EL (cell line): ENCODE measurements around the gene DDX25.
"Not testable (repeated sequence)": the region's sequence is repeated elsewhere in the genome, so short reads cannot be mapped to it uniquely, and the experiment has no call there.

Experiments
- DNase-seq: peaks from one replicate; pipeline ENCODE4 v3.0.0-alpha.2; 2016

Gene DDX25

DNA sequence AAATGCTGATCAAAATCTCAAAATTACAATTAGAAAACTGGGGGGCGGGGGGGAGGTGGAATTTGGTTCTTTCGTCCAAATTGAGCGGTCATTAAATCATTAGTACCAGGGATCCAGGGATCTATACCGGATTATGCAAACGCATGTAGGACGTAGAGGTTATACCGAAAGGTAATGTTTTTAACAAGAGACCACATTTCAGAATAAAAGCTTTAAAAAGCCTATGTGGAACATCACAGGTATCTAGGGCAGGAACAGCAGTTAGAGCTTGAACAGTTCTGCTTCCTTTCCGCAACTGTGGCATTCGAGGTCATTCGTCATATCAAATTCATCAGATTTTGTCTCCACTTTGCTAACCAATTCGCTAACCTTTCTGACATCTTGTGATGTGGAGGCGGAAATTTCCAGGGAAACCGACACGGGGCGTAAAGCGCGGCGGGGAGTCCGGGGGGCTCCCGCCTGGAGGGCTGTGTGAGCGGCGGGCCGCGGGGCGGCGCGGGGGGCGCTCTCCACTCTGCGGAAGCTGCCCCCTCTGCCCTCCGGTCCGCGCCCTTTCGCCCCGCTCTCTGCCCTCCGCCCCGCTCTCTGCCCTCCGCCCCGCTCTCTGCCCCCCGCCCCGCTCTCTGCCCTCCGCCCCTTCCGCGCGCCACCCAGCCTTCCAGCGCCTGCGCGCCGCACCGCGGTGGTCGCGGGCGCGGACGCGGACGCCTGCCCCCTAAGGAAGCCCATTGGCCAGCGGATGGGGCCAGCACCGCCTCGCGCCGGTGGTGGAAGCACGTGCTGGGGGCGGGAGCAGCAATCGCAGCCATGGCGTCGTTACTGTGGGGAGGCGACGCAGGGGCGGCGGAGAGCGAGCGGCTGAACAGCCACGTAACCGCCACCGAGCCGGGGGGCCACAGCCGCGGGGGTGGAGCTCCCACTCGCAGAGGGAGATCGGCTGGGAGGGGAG lies at the start of gene DDX25:
Gene DDX25, plus strand, starts transcription at position 798 of the 949 bp plus-strand sequence. Its CDS starts 10 bp downstream, at position 808.
- no peak for DNase-seq

DNA sequence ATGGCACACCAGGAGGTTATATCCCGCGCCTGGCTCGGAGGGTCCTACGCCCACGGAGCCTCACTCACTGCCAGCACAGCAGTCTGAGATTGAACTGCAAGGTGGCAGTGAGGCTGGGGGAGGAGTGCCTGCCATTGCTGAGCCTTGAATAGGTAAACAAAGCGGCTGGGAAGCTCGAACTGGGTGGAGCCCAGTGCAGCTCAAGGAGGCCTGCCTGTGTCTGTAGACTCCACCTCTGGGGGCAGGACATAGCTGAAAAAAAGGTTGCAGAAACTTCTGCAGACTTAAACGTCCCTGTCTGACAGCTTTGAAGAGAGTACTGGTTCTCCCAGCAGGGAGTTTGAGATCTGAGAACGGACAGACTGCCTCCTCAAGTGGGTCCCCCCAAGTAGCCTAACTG lies 46.6 kb upstream of the DDX25 start:
- not testable (repeated sequence) for DNase-seq

GRCh38 chr11:125862786-125863185 lies 41.5 kb upstream of the DDX25 start:
- not testable (repeated sequence) for DNase-seq

GRCh38 chr11:125865354-125865753 lies 39.0 kb upstream of the DDX25 start:
- not testable (repeated sequence) for DNase-seq

- DNase-seq = no peak
These were observed 34.8 kb upstream of the DDX25 start for GRCh38 chr11:125869521-125869920.

- peak; percentile 50 for DNase-seq
These were observed 32.7 kb upstream of the DDX25 start for GRCh38 chr11:125871391-125872137.

- DNase-seq = no peak
These were observed 32.2 kb upstream of the DDX25 start for GRCh38 chr11:125872138-125872491.

DNA sequence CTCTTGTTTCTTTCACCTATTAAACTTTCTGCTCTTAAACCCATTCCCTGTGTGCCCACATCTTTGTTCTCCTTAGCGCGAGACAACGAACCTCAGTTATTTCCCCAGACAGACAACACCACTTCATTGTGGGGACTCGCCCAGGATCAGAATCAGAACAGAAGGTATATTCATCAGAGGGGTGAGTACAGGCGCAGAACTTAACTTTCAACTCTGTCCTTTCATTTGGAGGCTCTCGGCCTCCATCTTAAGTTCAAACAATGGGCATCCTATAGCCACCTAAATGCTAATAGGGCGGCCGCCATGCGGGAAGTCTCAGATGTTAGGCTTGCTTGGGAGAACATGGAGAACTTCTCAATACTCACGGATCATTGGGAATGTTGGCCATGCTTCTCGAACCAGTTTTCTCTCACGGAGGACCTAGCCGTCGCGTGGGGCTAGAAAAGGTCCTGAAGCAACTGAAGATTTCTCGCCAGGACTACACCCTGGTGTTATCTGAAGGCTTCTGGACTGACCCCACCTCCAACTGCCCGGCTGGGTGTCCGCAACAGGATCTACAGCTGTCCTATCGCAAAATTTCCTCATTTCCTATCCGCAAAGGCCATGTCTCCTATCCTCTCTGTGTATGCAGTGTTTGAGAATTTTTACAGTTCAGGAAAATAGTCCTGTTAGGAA lies 30.3 kb upstream of the DDX25 start:
- no peak for DNase-seq

- DNase-seq = peak; percentile 67
These were observed 29.7 kb upstream of the DDX25 start for GRCh38 chr11:125874556-125875124.

DNA sequence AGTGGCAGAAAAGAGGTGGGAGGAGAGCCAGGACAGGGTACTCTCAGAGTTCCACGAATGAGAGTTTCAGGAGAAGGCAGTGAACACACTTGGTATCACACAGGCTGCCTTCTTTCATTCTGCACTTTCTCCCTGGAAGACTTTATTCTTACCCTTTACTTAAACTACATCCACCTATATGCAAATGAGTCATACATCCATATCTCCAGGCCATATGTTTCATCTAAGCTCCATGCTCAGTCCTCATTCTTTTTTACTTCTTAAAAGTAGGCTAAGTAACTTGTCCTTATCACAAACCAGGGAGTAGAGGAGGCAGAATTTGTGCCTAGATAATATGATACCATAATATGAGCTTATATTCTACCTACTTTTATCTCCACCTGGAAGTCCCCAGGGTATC lies 23.0 kb upstream of the DDX25 start:
- DNase-seq = no peak

DNA sequence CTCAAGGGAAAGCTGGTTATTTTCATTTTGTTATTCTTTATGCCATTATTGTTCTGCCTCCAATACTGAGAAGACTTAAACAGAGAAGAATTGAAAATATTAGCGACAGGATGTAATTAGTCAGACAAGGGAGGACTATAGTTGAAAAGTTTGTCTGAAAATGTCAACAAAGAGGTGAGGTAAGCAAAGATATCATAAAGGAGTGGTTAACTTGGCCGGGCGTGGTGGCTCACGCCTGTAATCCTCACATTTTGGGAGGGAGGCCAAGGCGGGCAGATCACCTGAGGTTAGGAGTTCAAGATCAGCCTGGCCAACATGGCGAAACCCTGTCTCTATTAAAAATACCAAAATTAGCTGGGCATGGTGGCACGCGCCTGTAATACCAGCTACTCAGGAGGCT lies 20.9 kb upstream of the DDX25 start:
- no peak for DNase-seq

DNA sequence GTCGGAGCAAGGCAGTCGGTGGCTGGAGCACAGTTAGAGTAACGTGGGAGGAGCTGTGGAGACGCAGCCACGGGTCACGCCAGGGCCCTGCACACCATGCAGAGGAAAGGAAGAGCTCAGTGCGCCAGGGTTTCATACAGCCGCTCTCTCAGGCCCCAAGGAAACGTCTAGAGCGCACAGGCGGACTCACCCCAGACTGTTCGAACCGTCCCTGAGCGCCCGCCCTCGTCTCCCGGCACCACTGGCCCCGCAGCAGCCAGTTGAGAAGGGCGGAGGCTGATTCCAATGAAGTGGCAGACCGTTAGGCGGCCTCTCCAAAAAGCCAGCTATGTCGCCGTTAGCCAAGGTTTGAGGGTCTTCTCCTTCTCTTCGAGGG lies 17.3 kb upstream of the DDX25 start:
- DNase-seq = peak; percentile 53

- peak; percentile 97 for DNase-seq
These were observed 16.7 kb upstream of the DDX25 start, which contains the start of gene HYLS1 for GRCh38 chr11:125887373-125888324. Gene HYLS1, plus strand, starts transcription at chr11:125887668. Its CDS starts 11,701 bp downstream, at chr11:125899369.

GRCh38 chr11:125890447-125891100 lies 13.7 kb upstream of the DDX25 start:
- DNase-seq = no peak

GRCh38 chr11:125892071-125892470 lies 12.2 kb upstream of the DDX25 start:
- peak; percentile 66 for DNase-seq

GRCh38 chr11:125892994-125893393 lies 11.3 kb upstream of the DDX25 start:
- no peak for DNase-seq

- DNase-seq = no peak
These were observed 2.4 kb upstream of the DDX25 start for GRCh38 chr11:125901872-125902271.

GRCh38 chr11:125902277-125902926 lies 1.9 kb upstream of the DDX25 start:
- DNase-seq = no peak

GRCh38 chr11:125902927-125903710 lies 1.2 kb upstream of the DDX25 start, which contains the start of gene PUS3:
Gene PUS3, minus strand, starts transcription at chr11:125903206. Its CDS starts 6,922 bp downstream, at chr11:125896284.
- peak; percentile 76 for DNase-seq

- no peak for DNase-seq
These were observed 370 bp downstream of the DDX25 start for GRCh38 chr11:125904678-125905077.
